Aorta (tissue), 5 donors: ENCODE results near the gene PARP2. TPM values are rescaled to one million over a fixed set of nuclear protein-coding genes. Genes with fewer than 3 reads are reported as not detected.

Experiments used
- ATAC-seq: fragments of 200-7000 bp; cut with Tn5 transposase; one replicate; pipeline ENCODE4 v1.9.1; 2022; ENCODE audit warnings: moderate library complexity; ENCODE audit not compliant: low FRiP score
- DNase-seq, 2 donors: peaks; one replicate each; pipeline ENCODE4 v3.0.0-alpha.2; 2020
- H3K27ac ChIP-seq, 2 donors: one replicate each; pipeline ENCODE4 v1.5.1; 2013; ENCODE audit warnings: low read length in 2 of 2, mild to moderate bottlenecking in 2 of 2, moderate library complexity in 2 of 2, control low read depth in 1 of 2, inconsistent platforms in 1 of 2, low read depth in 1 of 2
- H3K27me3 ChIP-seq, 2 donors: one replicate each; pipeline ENCODE4 v1.6.1; 2013; ENCODE audit warnings: control low read depth in 1 of 2, low read length in 1 of 2, mild to moderate bottlenecking in 1 of 2, moderate library complexity in 1 of 2; ENCODE audit not compliant: insufficient read depth in 2 of 2, control insufficient read depth in 1 of 2
- H3K36me3 ChIP-seq, 2 donors: one replicate each; pipeline ENCODE4 v1.6.1; 2013; ENCODE audit warnings: control low read depth in 1 of 2, low read length in 1 of 2, mild to moderate bottlenecking in 1 of 2; ENCODE audit not compliant: insufficient read depth in 2 of 2, control insufficient read depth in 1 of 2
- H3K4me1 ChIP-seq, 2 donors: one replicate each; pipeline ENCODE4 v1.6.1; 2013; ENCODE audit warnings: low read length in 2 of 2, control low read depth in 1 of 2, mild to moderate bottlenecking in 1 of 2, moderate library complexity in 1 of 2; ENCODE audit not compliant: insufficient read depth in 2 of 2, control insufficient read depth in 1 of 2
- H3K4me3 ChIP-seq, 2 donors: one replicate each; pipeline ENCODE4 v1.5.1; 2013; ENCODE audit warnings: low read length in 2 of 2, control low read depth in 1 of 2, mild to moderate bottlenecking in 1 of 2
- H3K9me3 ChIP-seq: one replicate; pipeline ENCODE4 v1.6.1; 2013; ENCODE audit warnings: mild to moderate bottlenecking, low read length; ENCODE audit not compliant: control insufficient read depth
- WGBS, 2 donors: extraction: QIAGEN DNeasy Blood & Tissue Kit; methylation state at CpG; one replicate each; pipeline ENCODE4 v1.1.7; 2013; 5-methylcytosine and 5-hydroxymethylcytosine counted together
- intact Hi-C, 2 donors: fragments of 100-400 bp; cut with DNase I; formaldehyde crosslinking; loops; one replicate each; pipeline versions ENCODE4 v1.14.2 to v1.15.0; 2022
- polyA plus RNA-seq, 2 donors: library from polyadenylated mRNA; stranded (reverse); fragments of 200-250 nt; gene quantifications; one replicate each; pipeline ENCODE4 v1.2.3, GENCODE V29; 2013
- total RNA-seq, 2 donors: library from RNA; stranded (reverse); fragmentation: NEBNext Ultra II Directional; extraction: Animal tissue kit (Norgen Biotek cat#: 25700); gene quantifications; one replicate each; pipeline ENCODE4 v1.2.1, GENCODE V29; 2021
- donor health status: healthy with polysubstance abuse.
- donor health status: Bipolar disorder and iron deficiency.
- donor health status: DM: no; HTN: no; CAD: no.
- donor health status: DM: no; HTN: no; CAD: no.
- donor health status: DM: yes; HTN: yes; CAD: no.

Gene PARP2
- total and polyA plus RNA-seq, 4 donors, result 13.4 to 21.4 (median 16.4) TPM

DNA sequence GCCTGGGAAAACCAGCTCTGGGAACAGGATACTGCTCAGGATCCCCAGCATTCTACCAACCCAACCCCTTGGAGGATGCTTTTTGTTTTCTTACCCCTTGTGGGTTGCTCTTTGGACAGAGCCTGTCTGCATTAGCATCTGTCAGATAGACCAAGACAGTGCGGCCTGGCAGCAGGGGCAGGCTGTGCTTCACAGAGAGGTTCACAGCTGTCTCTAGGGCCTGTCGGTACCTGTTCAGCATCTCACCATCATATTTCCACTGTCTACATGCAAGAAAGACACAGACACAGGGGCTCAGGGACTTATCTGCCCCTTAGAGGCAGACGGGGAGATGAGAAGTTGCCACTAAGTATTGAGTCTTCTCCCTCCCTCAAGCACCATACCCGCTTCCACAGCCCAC lies 48.1 kb downstream of the PARP2 start:
- H3K9me3 ChIP-seq, result no peaks in the 10 kb centered on the region
- H3K36me3 ChIP-seq, result peaks cover 23 to 25% of the 10 kb centered on the region in 2 donors
- H3K27ac ChIP-seq, result no peak overlapping the region
- no peaks in the 10 kb centered on the region for H3K4me1 ChIP-seq
- ATAC-seq (no peak), DNase-seq (no peak)
- H3K4me3 ChIP-seq, result no peak overlapping the region
- no peaks in the 10 kb centered on the region for H3K27me3 ChIP-seq
- 94% methylated on average over 4 of the region's 4 CpGs for WGBS, 2 donors
- intact Hi-C loops, result no loop called here

DNA sequence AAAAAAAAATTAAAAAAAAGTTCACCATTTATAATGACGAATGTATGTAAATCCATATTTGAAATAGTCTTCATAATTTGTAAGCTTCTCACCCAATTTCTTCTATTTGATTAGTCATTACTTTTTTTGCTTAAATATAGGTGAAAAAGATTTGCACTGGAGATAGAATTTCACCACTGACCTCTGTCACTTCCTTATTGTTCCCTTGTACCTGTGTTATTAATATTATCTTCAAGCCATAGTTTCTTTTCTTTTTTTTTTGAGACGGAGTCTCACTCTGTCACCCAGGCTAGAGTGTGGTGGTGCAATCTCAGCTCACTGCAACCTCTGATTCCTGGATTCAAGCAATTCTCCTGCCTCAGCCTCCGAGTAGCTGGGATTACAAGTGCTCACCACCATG lies 54.1 kb downstream of the PARP2 start:
- H3K4me3 ChIP-seq, result no peak overlapping the region
- 90% methylated on average over 3 of the region's 3 CpGs for WGBS, 2 donors
- H3K27ac ChIP-seq, result no peak overlapping the region
- peaks cover 0 to 7% of the 10 kb centered on the region in 2 donors for H3K36me3 ChIP-seq
- no peaks in the 10 kb centered on the region for H3K4me1 ChIP-seq
- ATAC-seq (no peak), DNase-seq (no peak)
- no peaks in the 10 kb centered on the region for H3K9me3 ChIP-seq
- intact Hi-C loops, result no loop called here
- no peaks in the 10 kb centered on the region for H3K27me3 ChIP-seq

DNA sequence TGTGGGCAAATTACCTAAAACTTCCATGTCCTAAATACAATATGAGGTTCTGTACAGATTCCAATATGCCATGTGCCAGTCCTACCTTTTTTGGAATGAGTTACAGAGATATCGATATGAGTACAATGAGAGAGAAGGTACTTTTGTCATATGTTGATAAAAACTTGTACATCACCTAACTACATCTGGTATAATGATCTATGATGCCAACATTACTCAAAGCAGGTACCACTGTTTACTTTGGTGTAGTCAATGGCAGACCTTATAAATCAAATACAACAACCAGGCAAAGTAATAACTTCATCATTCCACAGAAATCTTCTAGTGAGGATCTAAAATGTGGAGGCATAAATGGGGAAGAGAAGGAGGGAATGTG lies 57.1 kb downstream of the PARP2 start:
- intact Hi-C loops, result no loop called here
- Histone ChIP-seq H3K27me3 (no peaks in the 10 kb centered on the region), H3K9me3 (no peaks in the 10 kb centered on the region), H3K4me1 (no peaks in the 10 kb centered on the region), H3K27ac (no peak overlapping the region), H3K36me3 (peaks cover 0 to 7% of the 10 kb centered on the region in 2 donors), H3K4me3 (no peak overlapping the region)
- no peak for DNase-seq
- no peak for ATAC-seq
- 98 to 100% methylated on average over 1 of the region's 1 CpG for WGBS, 2 donors

DNA sequence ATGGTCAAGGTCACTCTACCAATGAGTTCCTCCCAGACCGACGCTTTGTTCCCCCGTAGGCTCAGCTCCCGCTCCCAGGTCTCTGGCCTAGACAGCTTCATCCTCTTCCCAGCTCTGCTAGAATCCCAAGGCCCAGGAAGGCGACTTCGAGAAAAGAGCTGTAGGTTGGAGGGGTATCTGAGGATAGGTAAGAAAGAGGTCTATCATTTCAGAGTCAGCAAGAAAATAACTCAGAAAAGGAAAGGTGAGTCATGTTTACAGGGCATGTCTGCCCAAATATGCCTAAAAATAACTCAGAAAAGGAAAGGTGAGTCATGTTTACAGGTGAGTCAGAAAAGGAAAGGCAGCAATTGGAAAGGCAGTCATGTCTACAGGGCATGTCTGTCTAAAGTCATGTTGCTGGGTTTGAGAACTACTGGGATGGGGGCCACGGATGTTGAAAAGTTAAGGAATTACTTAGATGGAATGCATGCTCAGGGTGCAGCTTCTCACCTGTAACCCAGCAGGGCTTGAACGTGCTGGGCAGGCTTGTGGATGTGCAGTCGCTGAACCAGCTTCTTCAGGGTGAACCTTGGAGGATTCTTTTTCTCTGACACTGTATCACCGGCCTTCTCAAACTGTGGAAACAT lies 57.6 kb downstream of the PARP2 start:
- H3K36me3 ChIP-seq, result peaks cover 0 to 6% of the 10 kb centered on the region in 2 donors
- no peak overlapping the region for H3K27ac ChIP-seq
- H3K27me3 ChIP-seq, result no peaks in the 10 kb centered on the region
- ATAC-seq, result no peak
- DNase-seq, result no peak
- 94% methylated on average over 10 of the region's 10 CpGs for WGBS, 2 donors
- no peaks in the 10 kb centered on the region for H3K4me1 ChIP-seq
- H3K9me3 ChIP-seq, result no peaks in the 10 kb centered on the region
- intact Hi-C loops, result no loop called here
- H3K4me3 ChIP-seq, result no peak overlapping the region

- WGBS, 2 donors, result 85 to 88% methylated on average over 11 of the region's 11 CpGs
- intact Hi-C loops, result no loop called here
- no peak for ATAC-seq
Measured at GRCh38 chr14:20403521-20403920, 60.1 kb downstream of the PARP2 start.

More at GRCh38 chr14:20403521-20403920, 60.1 kb downstream of the PARP2 start:
- H3K9me3 ChIP-seq, result no peaks in the 10 kb centered on the region
- DNase-seq, result no peak
- H3K36me3 ChIP-seq, result peaks cover 4 to 11% of the 10 kb centered on the region in 2 donors
- no peaks in the 10 kb centered on the region for H3K4me1 ChIP-seq
- H3K27ac ChIP-seq, result no peak overlapping the region
- H3K27me3 ChIP-seq, result no peaks in the 10 kb centered on the region
- no peak overlapping the region for H3K4me3 ChIP-seq

Other genes with a start within 250 kb of the PARP2 start
- gene OR4K17, start 232.9 kb upstream of the PARP2 start, total RNA-seq, result not detected
- gene OR4K17, start 232.9 kb upstream of the PARP2 start, polyA plus RNA-seq, result not detected
- gene OR4N5, start 204.8 kb upstream of the PARP2 start, total RNA-seq, result not detected
- gene OR4N5, start 204.8 kb upstream of the PARP2 start, polyA plus RNA-seq, result not detected
- gene OR11G2, start 152.7 kb upstream of the PARP2 start, total RNA-seq, result not detected
- gene OR11G2, start 152.7 kb upstream of the PARP2 start, polyA plus RNA-seq, result not detected
- not detected for gene OR11H6, start 119.9 kb upstream of the PARP2 start, total RNA-seq
- gene OR11H6, start 119.9 kb upstream of the PARP2 start, polyA plus RNA-seq, result not detected
- not detected for gene OR11H7, start 114.7 kb upstream of the PARP2 start, total RNA-seq
- not detected for gene OR11H7, start 114.7 kb upstream of the PARP2 start, polyA plus RNA-seq
- not detected for gene OR11H4, start 104.3 kb upstream of the PARP2 start, total RNA-seq
- gene OR11H4, start 104.3 kb upstream of the PARP2 start, polyA plus RNA-seq, result not detected
- 10 to 100 TPM; 12.0 to 15.4 TPM for gene TTC5, start 37.7 kb upstream of the PARP2 start, total RNA-seq
- gene TTC5, start 37.7 kb upstream of the PARP2 start, polyA plus RNA-seq, result 1 to 10 TPM; 3.0 to 4.3 TPM
- 10 to 100 TPM; 34.6 to 50.9 TPM for gene CCNB1IP1, start 10.4 kb upstream of the PARP2 start, total RNA-seq
- gene CCNB1IP1, start 10.4 kb upstream of the PARP2 start, polyA plus RNA-seq, result 10 to 100 TPM; 65.5 to 75.4 TPM
- 10 to 100 TPM; 49.0 to 62.4 TPM for gene TEP1, start 69.9 kb downstream of the PARP2 start, total RNA-seq
- 10 to 100 TPM; 10.3 to 28.2 TPM for gene TEP1, start 69.9 kb downstream of the PARP2 start, polyA plus RNA-seq
- 1 to 10 TPM in 1 of 2 donors, under 1 TPM in 1; 0.39 to 1.3 TPM for gene KLHL33, start 92.5 kb downstream of the PARP2 start, total RNA-seq
- under 1 TPM; 0.25 to 0.41 TPM for gene KLHL33, start 92.5 kb downstream of the PARP2 start, polyA plus RNA-seq
- gene OSGEP, start 111.2 kb downstream of the PARP2 start, total RNA-seq, result 10 to 100 TPM; 27.5 to 40.0 TPM
- 10 to 100 TPM; 14.9 to 82.1 TPM for gene OSGEP, start 111.2 kb downstream of the PARP2 start, polyA plus RNA-seq
- gene APEX1, start 111.6 kb downstream of the PARP2 start, total RNA-seq, result 10 to 100 TPM; 51.1 to 66.0 TPM
- gene APEX1, start 111.6 kb downstream of the PARP2 start, polyA plus RNA-seq, result 100 to 1,000 TPM in 1 of 2 donors, 10 to 100 TPM in 1; 84.8 to 122 TPM
- gene PIP4P1, start 117.8 kb downstream of the PARP2 start, total RNA-seq, result 10 to 100 TPM; 25.9 to 27.6 TPM
- 10 to 100 TPM; 15.8 to 42.7 TPM for gene PIP4P1, start 117.8 kb downstream of the PARP2 start, polyA plus RNA-seq
- gene PNP, start 125.8 kb downstream of the PARP2 start, total RNA-seq, result 10 to 100 TPM; 46.2 to 54.1 TPM
- 10 to 100 TPM; 21.9 to 56.5 TPM for gene PNP, start 125.8 kb downstream of the PARP2 start, polyA plus RNA-seq
- gene RNASE10, start 161.9 kb downstream of the PARP2 start, total RNA-seq, result under 1 TPM; 0.78 to 0.96 TPM
- gene RNASE10, start 161.9 kb downstream of the PARP2 start, polyA plus RNA-seq, result not detected
- not detected for gene RNASE9, start 217.4 kb downstream of the PARP2 start, total RNA-seq
- not detected for gene RNASE9, start 217.4 kb downstream of the PARP2 start, polyA plus RNA-seq
- gene RNASE11, start 244.4 kb downstream of the PARP2 start, total RNA-seq, result not detected
- not detected for gene RNASE11, start 244.4 kb downstream of the PARP2 start, polyA plus RNA-seq
- gene RNASE12, start 247.7 kb downstream of the PARP2 start, total RNA-seq, result not detected
- gene RNASE12, start 247.7 kb downstream of the PARP2 start, polyA plus RNA-seq, result not detected